GF-D8 (cell line): Measurements from ENCODE around the gene TVP23B.
A peak's percentile ranks its signal among the peaks of the same experiment; 100 is the strongest.
"Not testable (repeated sequence)": the region's sequence is repeated elsewhere in the genome, so short reads cannot be mapped to it uniquely, and the experiment has no call there.

Experiments
- DNase-seq: peaks from one replicate; lab custom pipeline; 2025; lab: John Stamatoyannopoulos, UW

Gene TVP23B

DNA sequence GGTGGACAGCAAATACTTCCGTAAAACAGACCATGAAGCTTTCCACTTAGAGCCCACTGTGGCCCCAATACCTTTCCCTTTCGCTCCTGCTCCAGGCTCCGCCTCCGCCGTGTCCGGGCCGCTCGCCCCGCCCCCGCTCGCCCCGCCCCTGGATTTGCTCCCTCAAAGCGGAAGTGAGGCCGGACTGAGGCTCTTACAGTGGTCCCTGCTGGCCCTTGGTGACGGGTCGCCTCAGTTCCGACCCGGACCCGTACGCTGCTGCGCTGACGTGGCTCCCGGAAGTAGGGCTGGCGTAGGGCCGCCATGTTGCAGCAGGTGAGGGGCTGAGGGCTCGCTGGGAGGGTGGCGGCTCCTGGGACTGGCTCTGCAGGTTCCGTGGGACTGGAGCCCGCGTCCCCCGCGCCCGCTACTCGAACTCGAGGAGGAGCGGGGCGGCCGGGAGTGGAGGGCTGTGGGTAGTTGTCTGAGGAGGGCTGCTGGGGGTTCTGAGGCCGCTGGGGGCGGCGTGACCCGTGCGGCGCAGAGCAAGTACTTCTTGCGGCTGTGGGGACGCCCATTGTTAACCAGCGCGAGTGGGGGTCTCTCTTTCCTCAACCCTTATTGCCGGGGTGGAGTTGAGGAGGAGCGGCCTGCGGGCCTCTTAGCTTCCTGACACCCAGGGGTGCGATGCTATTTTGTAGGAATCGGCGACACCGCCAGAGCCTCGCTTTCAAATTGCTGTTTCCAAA is at the start of gene TVP23B:
Gene TVP23B, plus strand, starts transcription at position 193 of the 728 bp plus-strand sequence. Its CDS starts 111 bp downstream, at position 304.
- DNase-seq: peak; percentile 72

DNA sequence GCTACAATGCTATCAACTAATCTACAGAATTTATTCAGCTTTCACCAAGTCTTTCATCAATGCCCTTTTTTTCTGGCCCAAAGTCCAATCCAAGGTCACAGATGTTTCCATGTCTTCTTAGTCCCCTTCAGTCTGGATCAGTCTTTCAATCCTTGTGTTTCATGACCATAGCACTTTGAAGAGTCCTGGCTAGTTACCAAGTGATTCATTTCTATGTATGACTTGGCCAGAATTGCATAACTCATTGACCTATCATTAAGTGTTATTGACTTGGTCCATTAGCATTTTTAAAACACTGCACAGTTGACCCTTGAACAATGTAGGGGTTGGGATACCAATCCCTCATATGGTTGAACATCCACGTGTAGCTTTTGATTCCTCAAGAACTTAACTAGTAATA is 48.5 kb upstream of the TVP23B start:
- not testable (repeated sequence) for DNase-seq

- DNase-seq: not testable (repeated sequence)
These were observed 47.6 kb upstream of the TVP23B start for GRCh38 chr17:18733350-18733749.

DNA sequence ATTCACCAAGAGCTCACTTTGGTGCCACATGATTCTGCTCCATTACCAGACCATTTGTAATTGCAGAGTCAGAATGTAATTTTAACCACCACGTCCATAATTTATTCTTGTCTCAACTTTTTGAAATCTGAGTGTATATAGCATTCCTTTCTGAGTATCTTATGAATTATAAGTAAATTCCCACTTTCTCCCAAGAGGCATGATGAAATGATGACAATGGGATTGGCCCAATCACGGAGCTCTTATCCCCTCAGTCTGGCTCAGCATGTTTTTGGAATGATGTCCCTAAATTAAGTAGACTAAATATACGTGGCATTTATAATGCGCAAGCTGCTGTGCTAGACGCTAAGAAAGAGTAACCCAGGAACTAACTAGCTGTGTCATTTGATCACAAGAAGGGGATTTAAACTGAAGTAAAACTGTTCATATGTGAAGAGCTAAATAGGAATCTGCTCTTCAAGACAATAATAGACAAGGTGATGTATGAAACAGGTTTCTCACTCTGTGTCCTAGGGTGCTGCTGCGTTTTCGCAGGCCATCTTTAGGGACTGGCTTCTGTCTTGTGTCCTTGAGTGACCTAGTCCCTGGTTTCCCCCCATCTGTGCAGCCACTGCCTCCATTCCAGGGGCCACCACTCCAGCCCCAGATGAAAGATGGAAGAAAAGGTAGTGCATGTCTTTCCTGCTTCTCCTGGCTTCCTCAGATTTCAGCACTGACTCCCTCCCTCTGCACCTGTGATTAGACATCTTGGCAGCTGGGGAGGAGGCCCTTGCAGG is 41.2 kb upstream of the TVP23B start:
- DNase-seq: not testable (repeated sequence)

DNA sequence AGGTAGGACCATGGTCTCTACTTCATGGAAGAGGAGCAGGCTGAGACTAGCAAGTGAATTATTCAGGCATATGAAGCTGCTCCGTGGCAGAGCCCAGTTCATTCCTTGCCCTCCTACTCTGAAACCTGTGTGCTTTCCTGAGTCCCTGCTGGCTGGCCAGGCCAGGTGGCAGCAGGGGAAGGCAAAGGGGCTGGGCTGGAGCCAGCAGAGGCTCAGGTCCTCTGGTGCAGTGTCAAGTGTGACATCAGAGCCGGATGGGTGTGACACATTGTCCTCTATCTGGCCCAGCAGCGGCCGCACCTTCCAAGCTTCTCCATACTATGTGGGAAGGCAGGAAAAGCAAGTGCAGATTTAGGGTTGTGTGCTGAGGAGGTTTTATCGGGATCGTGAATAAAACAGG is 39.8 kb upstream of the TVP23B start:
- not testable (repeated sequence) for DNase-seq

GRCh38 chr17:18743699-18744421 is 37.1 kb upstream of the TVP23B start, which contains the start of gene FBXW10:
Gene FBXW10 (plus strand): TSS chr17:18744054. CDS start chr17:18744245, 191 bp downstream.
- not testable (repeated sequence) for DNase-seq

GRCh38 chr17:18744726-18745125 is 36.3 kb upstream of the TVP23B start:
- DNase-seq: not testable (repeated sequence)

- DNase-seq: not testable (repeated sequence)
These were observed 34.4 kb upstream of the TVP23B start for GRCh38 chr17:18746551-18746950.

DNA sequence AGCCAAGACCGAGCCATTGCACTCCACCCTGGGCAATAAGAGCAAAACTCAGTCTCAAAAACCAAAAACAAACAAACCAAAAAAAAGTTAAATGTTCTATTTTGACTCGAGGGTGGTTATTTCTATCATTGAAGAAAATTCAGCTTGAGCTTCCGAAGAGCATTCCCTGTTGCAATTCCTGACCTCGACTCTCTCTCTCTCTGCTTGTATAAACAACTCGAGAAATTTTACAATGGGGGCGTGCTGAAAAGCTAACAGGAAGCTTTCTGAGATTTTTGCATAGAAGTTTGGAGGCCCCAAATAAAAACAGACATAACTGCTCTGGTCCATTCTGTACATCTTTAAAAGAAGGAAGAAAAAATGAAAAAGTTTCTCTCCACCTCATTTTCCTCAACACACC is 33.5 kb upstream of the TVP23B start:
- not testable (repeated sequence) for DNase-seq

DNA sequence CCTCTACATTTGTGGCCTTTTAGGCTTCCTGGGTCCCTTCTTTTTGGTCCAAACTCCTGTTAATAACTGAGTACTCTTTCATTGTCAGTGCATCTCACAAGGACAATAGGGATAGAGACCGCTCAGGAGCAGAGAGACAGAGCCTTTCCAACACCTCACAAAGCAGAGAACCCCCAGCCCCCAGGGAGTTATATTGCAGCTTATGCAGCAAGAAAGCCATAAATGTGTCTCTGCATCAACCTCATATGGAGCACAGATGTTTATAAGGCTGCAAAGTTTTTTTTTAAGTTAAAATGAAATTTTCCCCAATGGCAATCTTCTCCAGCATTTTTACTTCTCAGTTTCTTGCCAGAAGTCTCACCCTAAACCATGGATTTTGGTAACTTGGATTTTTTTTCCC is 30.7 kb upstream of the TVP23B start:
- not testable (repeated sequence) for DNase-seq

GRCh38 chr17:18753829-18754409 is 27.1 kb upstream of the TVP23B start:
- not testable (repeated sequence) for DNase-seq

DNA sequence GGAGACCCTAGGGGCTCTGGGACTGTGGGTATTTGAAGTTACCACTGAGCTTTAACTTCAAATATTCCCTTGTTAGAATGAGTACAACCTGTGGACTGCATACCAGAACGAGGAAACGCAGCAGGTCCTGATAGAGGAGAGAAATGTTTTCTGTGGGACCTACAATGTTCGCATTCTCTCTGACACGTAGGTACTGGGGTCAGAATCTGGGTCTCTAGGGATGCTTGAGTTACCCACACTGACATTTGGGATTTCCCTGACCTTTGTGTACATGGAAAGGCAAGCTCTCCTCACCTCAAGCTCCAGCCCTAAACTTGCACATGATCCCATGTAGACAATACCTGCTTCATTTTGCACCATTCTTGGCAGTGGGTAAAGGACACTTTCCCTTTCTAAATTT is 25.0 kb upstream of the TVP23B start:
- not testable (repeated sequence) for DNase-seq

- DNase-seq: not testable (repeated sequence)
These were observed 23.5 kb upstream of the TVP23B start for GRCh38 chr17:18757368-18758044.

DNA sequence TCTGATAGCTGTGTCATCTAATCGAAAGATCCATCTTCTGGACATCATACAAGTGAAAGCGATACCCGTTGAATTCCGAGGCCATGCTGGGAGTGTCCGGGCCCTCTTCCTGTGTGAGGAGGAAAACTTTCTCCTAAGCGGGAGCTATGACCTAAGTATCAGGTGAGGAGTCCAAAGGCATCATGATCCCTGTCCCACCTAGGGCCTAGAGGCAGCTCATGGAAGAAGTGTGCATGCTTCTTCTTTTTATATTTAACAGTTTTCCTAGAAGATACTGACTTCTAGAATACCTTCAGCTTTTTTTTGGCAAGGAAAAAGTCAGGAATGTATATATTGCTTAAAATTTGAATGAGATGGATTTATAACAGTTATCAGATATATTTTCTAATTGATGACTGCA is 22.6 kb upstream of the TVP23B start:
- DNase-seq: not testable (repeated sequence)

DNA sequence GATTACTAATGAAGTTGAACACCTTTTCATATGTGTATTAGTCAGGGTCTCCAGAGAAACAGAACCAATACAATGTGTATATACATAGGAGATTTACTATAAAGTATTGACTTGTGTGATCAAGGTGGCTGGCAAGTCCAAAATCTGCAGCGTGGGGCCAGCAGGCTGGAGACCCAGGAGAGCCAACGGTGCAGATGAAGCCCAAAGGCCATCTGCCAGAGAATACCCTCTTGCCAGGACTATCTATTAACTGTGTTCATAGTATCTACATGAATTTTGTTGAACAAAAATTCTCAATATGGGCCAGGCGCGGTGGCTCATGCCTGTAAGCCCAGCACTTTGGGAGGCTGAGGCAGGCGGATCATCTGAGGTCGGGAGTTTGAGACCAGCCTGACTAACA is 20.8 kb upstream of the TVP23B start:
- DNase-seq: not testable (repeated sequence)

GRCh38 chr17:18770572-18770971 is 10.4 kb upstream of the TVP23B start:
- DNase-seq: not testable (repeated sequence)

GRCh38 chr17:18771066-18771465 is 9.9 kb upstream of the TVP23B start:
- DNase-seq: not testable (repeated sequence)

DNA sequence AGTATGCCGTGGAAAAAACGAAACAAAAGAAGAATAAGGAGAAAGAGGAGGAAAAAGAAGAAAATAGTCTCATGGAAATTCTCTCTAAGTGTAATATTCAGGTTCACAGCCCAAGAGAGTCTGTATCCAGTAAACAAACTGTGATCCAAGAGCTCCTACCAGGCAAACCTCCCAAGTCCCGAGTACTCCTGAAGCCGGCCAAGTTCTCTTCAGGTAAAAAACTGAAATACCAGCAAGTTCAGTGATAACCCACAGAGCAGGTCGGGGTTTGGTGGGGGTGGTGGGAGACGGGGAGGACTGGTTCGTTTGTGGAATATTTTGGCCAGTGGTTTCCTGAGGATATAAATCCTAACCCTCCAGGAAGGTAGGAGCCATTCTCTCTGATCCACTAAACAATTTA is 8.5 kb upstream of the TVP23B start:
- DNase-seq: no peak

- DNase-seq: not testable (repeated sequence)
These were observed 822 bp downstream of the TVP23B start for GRCh38 chr17:18781805-18782204.

GRCh38 chr17:18785933-18786332 is 5.0 kb downstream of the TVP23B start:
- not testable (repeated sequence) for DNase-seq

GRCh38 chr17:18786890-18787289 is 5.9 kb downstream of the TVP23B start:
- not testable (repeated sequence) for DNase-seq
